WTC11 (cell line): ENCODE measurements around the gene TMPRSS5. TPM values are rescaled to one million over a fixed set of nuclear protein-coding genes. Genes with fewer than 3 reads are reported as not detected.

Source experiments
- ATAC-seq: fragments of 200-7000 bp; cut with Tn5 transposase; 2 replicates; pipeline ENCODE4 v1.10.0; 2021; ENCODE audit warnings: mild to moderate bottlenecking, moderate library complexity
- CTCF ChIA-PET: fragments of 300-600 bp; sonication (Branson Sonifier 250); formaldehyde crosslinking; loops from one replicate; lab custom pipeline; 2021; ENCODE audit warnings: antibody characterized with exemption; lab: Charles Lee
- POLR2A ChIA-PET: fragments of 350-600 bp; sonication (Branson Sonifier 250); formaldehyde crosslinking; loops from one replicate; lab custom pipeline; 2021; ENCODE audit warnings: antibody characterized with exemption; lab: Charles Lee
- DNase-seq: peaks from one replicate; pipeline ENCODE4 v3.0.0; 2021; ENCODE audit warnings: low spot score
- H3K27ac Mint-ChIP-seq: 2 replicates; pipeline ENCODE4 v1.8.0; 2021; ENCODE audit warnings: mixed read lengths
- H3K27me3 Mint-ChIP-seq: 2 replicates; pipeline ENCODE4 v1.8.0; 2021; ENCODE audit warnings: low read depth, mild to moderate bottlenecking, moderate library complexity, mixed read lengths
- H3K36me3 Mint-ChIP-seq: 2 replicates; pipeline ENCODE4 v1.8.0; 2021; ENCODE audit warnings: mixed read lengths
- H3K4me1 Mint-ChIP-seq: 2 replicates; pipeline ENCODE4 v1.8.0; 2022; ENCODE audit warnings: mixed read lengths
- H3K4me3 Mint-ChIP-seq: 2 replicates; pipeline ENCODE4 v1.8.0; 2021; ENCODE audit warnings: mild to moderate bottlenecking, moderate library complexity, mixed read lengths
- H3K9me3 Mint-ChIP-seq: 2 replicates; pipeline ENCODE4 v1.8.0; 2021; ENCODE audit warnings: mixed read lengths
- AFF4 ChIP-seq: sonication (generic); formaldehyde crosslinking; IDR thresholded peaks from 2 replicates; pipeline ENCODE4 v1.8.1; 2023; ENCODE audit warnings: mild to moderate bottlenecking, missing genetic modification reagents, borderline replicate concordance
- CREB1 ChIP-seq: sonication (generic); formaldehyde crosslinking; IDR thresholded peaks from 2 replicates; pipeline ENCODE4 v1.8.0; 2023; ENCODE audit warnings: mild to moderate bottlenecking, missing genetic modification reagents
- ELF4 ChIP-seq: sonication (generic); formaldehyde crosslinking; IDR thresholded peaks from 2 replicates; pipeline ENCODE4 v1.8.1; 2022; ENCODE audit warnings: low read depth, mild to moderate bottlenecking, moderate library complexity, missing genetic modification reagents
- FOXJ3 ChIP-seq: sonication (generic); formaldehyde crosslinking; IDR thresholded peaks from 2 replicates; pipeline ENCODE4 v1.9.0; 2021; ENCODE audit warnings: missing genetic modification reagents, mild to moderate bottlenecking, borderline replicate concordance
- FOXP1 ChIP-seq: sonication (generic); formaldehyde crosslinking; IDR thresholded peaks from 2 replicates; pipeline ENCODE4 v1.8.0; 2022; ENCODE audit warnings: missing genetic modification reagents, mild to moderate bottlenecking, moderate library complexity, borderline replicate concordance
- NFE2L1 ChIP-seq: sonication (generic); formaldehyde crosslinking; IDR thresholded peaks from 2 replicates; pipeline ENCODE4 v1.8.1; 2023; ENCODE audit warnings: missing genetic modification reagents
- NR1H2 ChIP-seq: sonication (generic); formaldehyde crosslinking; IDR thresholded peaks from 2 replicates; pipeline ENCODE4 v1.9.0; 2021; ENCODE audit warnings: mild to moderate bottlenecking, moderate library complexity, missing genetic modification reagents
- PREB ChIP-seq: sonication (generic); formaldehyde crosslinking; IDR thresholded peaks from 2 replicates; pipeline ENCODE4 v1.8.1; 2022; ENCODE audit warnings: mild to moderate bottlenecking, missing genetic modification reagents, moderate library complexity, borderline replicate concordance
- SMAD4 ChIP-seq: sonication (generic); formaldehyde crosslinking; IDR thresholded peaks from 2 replicates; pipeline ENCODE4 v1.8.0; 2022; ENCODE audit warnings: mild to moderate bottlenecking, missing genetic modification reagents
- SOX15 ChIP-seq: fragments of 250-450 bp; sonication (Bioruptor Pico); IDR thresholded peaks from 2 replicates; pipeline ENCODE4 v1.9.0; 2021; ENCODE audit warnings: mild to moderate bottlenecking
- ZNF121 ChIP-seq: sonication (generic); formaldehyde crosslinking; IDR thresholded peaks from 2 replicates; pipeline ENCODE4 v1.8.0; 2023; ENCODE audit warnings: missing genetic modification reagents
- ZNF219 ChIP-seq: sonication (generic); formaldehyde crosslinking; IDR thresholded peaks from 2 replicates; pipeline ENCODE4 v1.8.0; 2023; ENCODE audit warnings: missing genetic modification reagents, mild to moderate bottlenecking, borderline replicate concordance
- ZNF425 ChIP-seq: fragments of 250-450 bp; sonication (Bioruptor Pico); conservative IDR thresholded peaks from 2 replicates; pipeline ENCODE4 v1.9.0; 2021; ENCODE audit warnings: mild to moderate bottlenecking
- total RNA-seq: library from RNA; stranded (reverse); gene quantifications from 3 replicates; pipeline ENCODE4 v1.2.3, GENCODE V29; 2021
- TF ChIP-seq, protein P1 (sequence below): fragments of 250-450 bp; sonication (Bioruptor Pico); IDR thresholded peaks from 2 replicates; pipeline ENCODE4 v1.9.0; 2021; ENCODE audit warnings: mild to moderate bottlenecking
- TF ChIP-seq, protein P2 (sequence below): sonication (generic); formaldehyde crosslinking; IDR thresholded peaks from 2 replicates; pipeline ENCODE4 v1.8.0; 2022; ENCODE audit warnings: missing genetic modification reagents
- TF ChIP-seq, protein P3 (sequence below): sonication (generic); formaldehyde crosslinking; IDR thresholded peaks from 2 replicates; pipeline ENCODE4 v1.8.1; 2022; ENCODE audit warnings: low read depth, missing genetic modification reagents, borderline replicate concordance

The TMPRSS5 gene
- total RNA-seq, 1 experiment from 2014 or later, result 1.7 TPM

DNA sequence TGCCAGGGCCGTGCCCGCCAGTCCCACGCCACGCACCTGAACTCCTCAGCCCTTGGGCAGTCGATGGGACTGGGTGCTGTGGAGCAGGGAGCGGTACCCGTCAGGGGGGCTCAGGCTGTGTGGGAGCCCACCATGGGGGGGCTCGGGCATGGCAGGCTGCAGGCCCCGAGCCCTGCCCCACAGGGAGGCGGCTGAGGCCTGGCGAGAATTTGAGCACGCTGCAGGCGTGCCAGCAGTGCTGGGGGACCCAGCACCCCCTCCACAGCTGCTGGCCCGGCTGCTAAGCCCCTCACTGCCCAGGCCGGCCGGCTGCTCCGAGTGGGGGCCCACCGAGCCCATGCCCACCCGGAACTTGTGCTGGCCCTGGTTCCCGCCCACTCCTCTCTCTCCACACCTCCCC, 56.8 kb downstream of the TMPRSS5 start:
- POLR2A ChIA-PET, result no interaction called here

GRCh38 chr11:113647856-113648255, 58.3 kb downstream of the TMPRSS5 start:
- Mint-ChIP-seq H3K4me3 (no peak overlapping the region), H3K36me3 (peaks cover 18% of the 10 kb centered on the region), H3K27me3 (no peaks in the 10 kb centered on the region; the same call in 1 of the 2 replicates), H3K9me3 (peaks cover 36% of the 10 kb centered on the region), H3K27ac (no peak overlapping the region), H3K4me1 (no peaks in the 10 kb centered on the region)
- ATAC-seq (no peak), DNase-seq (no peak)
- CTCF ChIA-PET, result interaction anchor here (1.9 kb wide), 1 partner anchor 83 kb away, joined by 4 read pairs; no protein-coding TSS in a partner anchor
- POLR2A ChIA-PET, result no interaction called here
- no peak for TF ChIP-seq ZNF219 (CRISPR knock-in tag)
- TF ChIP-seq, protein P1, sequence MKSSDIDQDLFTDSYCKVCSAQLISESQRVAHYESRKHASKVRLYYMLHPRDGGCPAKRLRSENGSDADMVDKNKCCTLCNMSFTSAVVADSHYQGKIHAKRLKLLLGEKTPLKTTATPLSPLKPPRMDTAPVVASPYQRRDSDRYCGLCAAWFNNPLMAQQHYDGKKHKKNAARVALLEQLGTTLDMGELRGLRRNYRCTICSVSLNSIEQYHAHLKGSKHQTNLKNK (CRISPR knock-in tag), result no peak
- TF ChIP-seq NFE2L1 (CRISPR knock-in tag), result no peak
- TF ChIP-seq AFF4 (CRISPR knock-in tag), result no peak

More for the DNA sequence above, 56.8 kb downstream of the TMPRSS5 start:
- no peaks in the 10 kb centered on the region; the same call in 1 of the 2 replicates for H3K27me3 Mint-ChIP-seq
- H3K9me3 Mint-ChIP-seq, result peaks cover 40% of the 10 kb centered on the region
- H3K4me1 Mint-ChIP-seq, result no peaks in the 10 kb centered on the region
- CTCF ChIA-PET, result no interaction called here
- no peak for TF ChIP-seq ZNF121 (CRISPR knock-in tag)
- TF ChIP-seq, protein P2, sequence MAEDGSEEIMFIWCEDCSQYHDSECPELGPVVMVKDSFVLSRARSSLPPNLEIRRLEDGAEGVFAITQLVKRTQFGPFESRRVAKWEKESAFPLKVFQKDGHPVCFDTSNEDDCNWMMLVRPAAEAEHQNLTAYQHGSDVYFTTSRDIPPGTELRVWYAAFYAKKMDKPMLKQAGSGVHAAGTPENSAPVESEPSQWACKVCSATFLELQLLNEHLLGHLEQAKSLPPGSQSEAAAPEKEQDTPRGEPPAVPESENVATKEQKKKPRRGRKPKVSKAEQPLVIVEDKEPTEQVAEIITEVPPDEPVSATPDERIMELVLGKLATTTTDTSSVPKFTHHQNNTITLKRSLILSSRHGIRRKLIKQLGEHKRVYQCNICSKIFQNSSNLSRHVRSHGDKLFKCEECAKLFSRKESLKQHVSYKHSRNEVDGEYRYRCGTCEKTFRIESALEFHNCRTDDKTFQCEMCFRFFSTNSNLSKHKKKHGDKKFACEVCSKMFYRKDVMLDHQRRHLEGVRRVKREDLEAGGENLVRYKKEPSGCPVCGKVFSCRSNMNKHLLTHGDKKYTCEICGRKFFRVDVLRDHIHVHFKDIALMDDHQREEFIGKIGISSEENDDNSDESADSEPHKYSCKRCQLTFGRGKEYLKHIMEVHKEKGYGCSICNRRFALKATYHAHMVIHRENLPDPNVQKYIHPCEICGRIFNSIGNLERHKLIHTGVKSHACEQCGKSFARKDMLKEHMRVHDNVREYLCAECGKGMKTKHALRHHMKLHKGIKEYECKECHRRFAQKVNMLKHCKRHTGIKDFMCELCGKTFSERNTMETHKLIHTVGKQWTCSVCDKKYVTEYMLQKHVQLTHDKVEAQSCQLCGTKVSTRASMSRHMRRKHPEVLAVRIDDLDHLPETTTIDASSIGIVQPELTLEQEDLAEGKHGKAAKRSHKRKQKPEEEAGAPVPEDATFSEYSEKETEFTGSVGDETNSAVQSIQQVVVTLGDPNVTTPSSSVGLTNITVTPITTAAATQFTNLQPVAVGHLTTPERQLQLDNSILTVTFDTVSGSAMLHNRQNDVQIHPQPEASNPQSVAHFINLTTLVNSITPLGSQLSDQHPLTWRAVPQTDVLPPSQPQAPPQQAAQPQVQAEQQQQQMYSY (CRISPR knock-in tag), result no peak
- TF ChIP-seq ZNF425, result no peak
- no peak for TF ChIP-seq SOX15 (CRISPR knock-in tag)
- no peak for TF ChIP-seq ELF4 (CRISPR knock-in tag)
- no peak for TF ChIP-seq FOXJ3 (CRISPR knock-in tag)
- TF ChIP-seq FOXP1 (CRISPR knock-in tag), result no peak
- TF ChIP-seq SMAD4 (CRISPR knock-in tag), result no peak
- TF ChIP-seq NR1H2 (CRISPR knock-in tag), result no peak
- TF ChIP-seq PREB (CRISPR knock-in tag), result no peak
- TF ChIP-seq CREB1 (CRISPR knock-in tag), result no peak
- TF ChIP-seq, protein P3, sequence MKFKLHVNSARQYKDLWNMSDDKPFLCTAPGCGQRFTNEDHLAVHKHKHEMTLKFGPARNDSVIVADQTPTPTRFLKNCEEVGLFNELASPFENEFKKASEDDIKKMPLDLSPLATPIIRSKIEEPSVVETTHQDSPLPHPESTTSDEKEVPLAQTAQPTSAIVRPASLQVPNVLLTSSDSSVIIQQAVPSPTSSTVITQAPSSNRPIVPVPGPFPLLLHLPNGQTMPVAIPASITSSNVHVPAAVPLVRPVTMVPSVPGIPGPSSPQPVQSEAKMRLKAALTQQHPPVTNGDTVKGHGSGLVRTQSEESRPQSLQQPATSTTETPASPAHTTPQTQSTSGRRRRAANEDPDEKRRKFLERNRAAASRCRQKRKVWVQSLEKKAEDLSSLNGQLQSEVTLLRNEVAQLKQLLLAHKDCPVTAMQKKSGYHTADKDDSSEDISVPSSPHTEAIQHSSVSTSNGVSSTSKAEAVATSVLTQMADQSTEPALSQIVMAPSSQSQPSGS (CRISPR knock-in tag), result no peak
- no peak overlapping the region for H3K4me3 Mint-ChIP-seq
- H3K27ac Mint-ChIP-seq, result no peak overlapping the region
- DNase-seq (no peak), ATAC-seq (no peak)
- H3K36me3 Mint-ChIP-seq, result peaks cover 18% of the 10 kb centered on the region
